ENCODE results near the gene CD83.

DNA sequence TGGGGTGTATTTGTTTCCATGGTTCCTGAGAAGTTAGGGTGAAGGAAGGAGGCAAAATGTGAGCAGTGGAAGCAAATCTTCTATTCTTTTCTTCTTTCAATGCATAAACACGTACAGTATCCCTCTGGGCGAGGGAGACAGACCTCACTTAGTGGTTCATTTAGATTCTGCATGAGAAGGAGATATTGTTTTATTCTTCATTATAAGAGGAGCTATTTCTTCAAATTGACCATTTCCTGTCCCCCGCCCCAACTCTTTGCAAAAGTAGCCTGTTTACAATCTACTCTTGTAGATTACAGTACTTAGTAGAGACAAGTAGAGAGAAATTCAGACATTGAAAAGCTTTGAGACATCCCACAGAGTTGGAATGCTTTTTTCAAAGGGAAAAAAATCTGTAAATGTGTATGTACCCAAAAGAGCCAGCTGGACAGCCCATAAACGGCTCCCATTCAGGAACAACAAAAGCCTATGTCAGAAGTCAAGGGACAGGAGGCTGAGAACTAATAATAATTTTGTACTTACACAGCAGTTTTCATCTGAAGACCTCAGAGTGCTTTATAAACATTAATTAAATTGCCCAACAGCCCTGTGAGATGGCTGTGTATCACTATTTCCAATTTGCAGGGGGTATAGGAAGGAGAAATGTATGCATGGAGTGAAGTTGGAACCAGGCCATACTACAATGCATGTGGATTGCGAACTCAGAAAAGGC lies 23.9 kb downstream of the CD83 start:
- no peak for TF ChIP-seq EZH2phosphoT487 (IDR thresholded peaks at IDR 0.05; ENCODE audit: borderline replicate concordance, low read depth, low read length)
- TF ChIP-seq, protein P1, sequence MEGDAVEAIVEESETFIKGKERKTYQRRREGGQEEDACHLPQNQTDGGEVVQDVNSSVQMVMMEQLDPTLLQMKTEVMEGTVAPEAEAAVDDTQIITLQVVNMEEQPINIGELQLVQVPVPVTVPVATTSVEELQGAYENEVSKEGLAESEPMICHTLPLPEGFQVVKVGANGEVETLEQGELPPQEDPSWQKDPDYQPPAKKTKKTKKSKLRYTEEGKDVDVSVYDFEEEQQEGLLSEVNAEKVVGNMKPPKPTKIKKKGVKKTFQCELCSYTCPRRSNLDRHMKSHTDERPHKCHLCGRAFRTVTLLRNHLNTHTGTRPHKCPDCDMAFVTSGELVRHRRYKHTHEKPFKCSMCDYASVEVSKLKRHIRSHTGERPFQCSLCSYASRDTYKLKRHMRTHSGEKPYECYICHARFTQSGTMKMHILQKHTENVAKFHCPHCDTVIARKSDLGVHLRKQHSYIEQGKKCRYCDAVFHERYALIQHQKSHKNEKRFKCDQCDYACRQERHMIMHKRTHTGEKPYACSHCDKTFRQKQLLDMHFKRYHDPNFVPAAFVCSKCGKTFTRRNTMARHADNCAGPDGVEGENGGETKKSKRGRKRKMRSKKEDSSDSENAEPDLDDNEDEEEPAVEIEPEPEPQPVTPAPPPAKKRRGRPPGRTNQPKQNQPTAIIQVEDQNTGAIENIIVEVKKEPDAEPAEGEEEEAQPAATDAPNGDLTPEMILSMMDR (conservative IDR thresholded peaks at IDR 0.05; ENCODE audit: low read length), result no peak

Data from OCI-LY7 (cell line).